CMK (cell line): ENCODE measurements around the gene DNAH11.

ENCODE experiments used
- DNase-seq: peaks from one replicate; pipeline ENCODE4 v3.0.0-alpha.2; 2010; ENCODE audit warnings: low read depth

DNAH11 gene

DNA sequence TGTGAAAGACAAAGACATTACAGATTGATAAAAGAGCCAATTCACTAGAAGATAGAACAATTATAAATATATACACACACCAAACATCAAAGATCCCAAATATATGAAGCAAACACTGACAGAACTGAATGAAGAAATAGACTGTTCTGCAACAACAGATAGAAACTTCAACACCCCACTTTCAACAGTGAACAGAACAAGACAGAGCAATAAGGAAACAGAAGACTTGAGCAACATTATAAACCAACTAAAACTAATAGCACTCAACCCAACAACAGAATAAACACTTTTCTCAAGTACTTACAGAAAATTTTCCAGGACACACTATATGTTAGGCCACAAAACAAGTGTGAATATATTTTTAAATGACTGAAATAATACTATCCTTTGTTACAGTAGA, 392.0 kb downstream of the DNAH11 start:
- no peak for DNase-seq

DNA sequence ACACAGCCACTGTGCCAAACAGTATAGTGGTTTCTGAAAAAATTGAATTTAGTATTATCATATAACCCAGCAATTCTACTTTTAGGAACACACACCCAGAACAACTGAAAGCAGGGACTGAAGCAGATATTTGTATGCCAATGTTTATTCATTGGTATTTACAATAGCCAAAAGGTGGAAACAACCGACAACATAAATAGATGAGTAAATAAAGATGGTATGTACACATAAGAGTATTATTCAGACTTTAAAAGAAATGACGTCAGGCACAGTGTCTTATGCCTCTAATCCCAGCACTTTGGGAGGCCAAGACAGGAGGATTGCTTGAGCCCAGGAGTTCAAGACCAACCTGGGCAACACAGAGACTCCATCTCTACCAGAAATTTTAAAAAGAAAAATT, 395.6 kb downstream of the DNAH11 start:
- no peak for DNase-seq

DNA sequence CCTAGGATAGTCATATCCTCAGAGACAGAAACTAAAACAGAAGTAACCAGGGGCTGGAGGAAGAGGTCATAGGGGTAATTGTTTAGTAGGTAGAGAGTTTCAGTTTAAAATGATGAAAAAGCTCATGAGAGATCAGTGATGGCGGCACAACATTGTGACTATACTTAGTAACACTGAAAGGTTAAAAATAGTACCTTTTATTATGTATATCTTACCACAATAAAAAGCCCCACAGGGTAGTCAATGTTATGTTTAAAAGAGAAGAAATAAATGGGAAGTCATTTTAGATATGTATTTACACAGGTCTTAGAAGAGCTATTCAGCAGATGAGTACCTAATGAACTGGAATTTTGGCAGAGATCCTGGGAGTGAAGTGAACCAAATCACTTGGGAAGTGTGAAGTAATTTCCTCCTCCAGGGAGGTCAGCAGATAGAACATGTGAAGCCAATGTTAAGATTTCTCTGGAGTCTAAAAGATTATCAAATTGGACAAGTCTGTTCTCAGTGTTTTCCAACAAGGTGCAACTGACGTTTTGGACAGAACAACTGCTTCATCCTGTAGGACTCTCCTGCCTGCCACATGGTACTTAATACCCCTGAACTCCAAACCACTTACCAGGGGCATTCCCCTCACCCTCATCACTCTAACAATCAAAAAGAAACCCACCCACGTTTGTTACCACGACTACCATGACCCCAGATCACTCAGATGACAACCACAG, 396.5 kb downstream of the DNAH11 start:
- no peak for DNase-seq

DNA sequence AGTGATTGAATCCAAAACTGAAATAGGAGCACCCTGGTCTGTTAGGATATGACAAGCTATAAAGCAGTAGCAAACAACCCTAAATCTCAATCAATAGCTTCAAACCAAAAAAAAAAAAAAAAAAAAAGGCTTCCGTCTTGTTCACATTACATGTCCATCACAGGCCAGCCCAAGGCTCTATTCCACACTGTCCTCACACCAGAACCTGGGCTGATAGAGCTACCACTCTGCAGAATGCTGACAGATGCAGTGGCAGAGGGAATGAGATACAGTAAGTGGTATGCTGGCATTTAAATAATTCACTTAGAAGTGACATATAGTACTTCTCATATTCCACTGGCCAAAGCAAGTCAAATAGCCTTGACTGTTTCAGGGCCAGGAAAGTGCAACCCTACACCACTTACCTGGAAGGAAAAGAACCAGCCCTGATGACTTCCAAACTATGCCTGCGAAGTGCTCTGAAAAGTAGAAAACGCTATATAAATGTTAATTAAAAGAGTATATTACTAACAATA, 397.1 kb downstream of the DNAH11 start:
- DNase-seq = no peak

DNA sequence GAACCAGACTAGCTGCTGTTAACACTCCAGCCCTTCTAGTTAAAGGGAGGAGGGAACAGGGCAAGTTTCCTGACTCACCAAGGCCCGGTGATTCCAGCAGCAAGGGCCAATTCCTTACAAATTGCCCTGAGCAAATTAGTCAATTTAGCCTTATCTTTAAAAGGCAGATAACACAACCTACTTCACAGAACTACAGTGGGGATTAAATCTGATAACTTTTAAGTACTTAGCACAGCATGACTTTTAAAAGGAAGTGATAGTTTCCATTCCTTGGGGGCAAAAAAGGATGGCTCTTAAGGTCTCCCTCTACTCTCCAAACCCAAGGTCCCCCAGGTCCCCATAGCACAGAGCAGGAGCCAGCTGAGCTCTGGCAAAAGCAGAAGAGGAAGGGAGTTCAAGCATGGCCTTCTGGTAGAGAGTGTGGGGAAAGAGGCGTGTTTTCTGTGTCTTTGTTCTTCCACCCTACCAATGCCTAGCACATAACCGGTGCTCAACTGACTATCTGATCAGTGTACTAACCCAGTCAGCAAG, 398.8 kb downstream of the DNAH11 start:
- DNase-seq = no peak

DNA sequence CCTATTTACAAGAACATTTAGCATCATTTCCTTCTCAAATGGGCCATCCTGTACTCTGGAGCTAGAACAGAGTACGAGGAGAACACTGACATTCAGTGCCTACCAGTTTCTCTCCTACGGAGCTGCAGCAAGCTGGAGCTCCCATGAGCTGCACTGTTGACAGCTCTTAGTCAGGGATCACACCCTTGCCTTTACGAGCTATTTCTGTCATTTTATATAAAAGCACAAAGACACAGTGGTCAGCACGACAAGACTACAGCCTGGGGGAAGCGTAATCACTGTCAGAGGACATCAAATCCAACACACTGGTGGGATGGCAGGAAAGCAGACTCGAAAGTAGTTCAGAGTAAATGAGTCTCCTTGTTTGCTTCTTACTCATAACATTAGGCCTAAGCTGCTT, 400.1 kb downstream of the DNAH11 start:
- DNase-seq = no peak

DNA sequence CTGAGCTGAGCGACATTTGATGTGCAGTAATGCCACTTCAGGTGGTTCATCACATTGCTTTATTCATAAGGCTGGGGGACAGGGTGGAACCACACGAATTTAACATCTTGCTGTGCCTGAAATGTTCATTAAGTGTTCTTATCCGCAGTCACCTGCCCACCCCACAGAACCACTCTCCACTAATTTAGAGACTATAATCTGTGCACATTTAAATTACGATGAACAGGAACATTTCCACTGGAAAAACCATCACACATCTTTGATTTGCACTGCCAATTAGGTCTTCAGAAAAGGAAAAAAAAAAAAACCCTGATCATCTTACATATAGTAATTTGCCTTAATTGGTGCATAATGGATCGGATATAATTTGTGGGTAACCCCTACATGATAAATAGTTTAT, 400.6 kb downstream of the DNAH11 start:
- DNase-seq = no peak

DNA sequence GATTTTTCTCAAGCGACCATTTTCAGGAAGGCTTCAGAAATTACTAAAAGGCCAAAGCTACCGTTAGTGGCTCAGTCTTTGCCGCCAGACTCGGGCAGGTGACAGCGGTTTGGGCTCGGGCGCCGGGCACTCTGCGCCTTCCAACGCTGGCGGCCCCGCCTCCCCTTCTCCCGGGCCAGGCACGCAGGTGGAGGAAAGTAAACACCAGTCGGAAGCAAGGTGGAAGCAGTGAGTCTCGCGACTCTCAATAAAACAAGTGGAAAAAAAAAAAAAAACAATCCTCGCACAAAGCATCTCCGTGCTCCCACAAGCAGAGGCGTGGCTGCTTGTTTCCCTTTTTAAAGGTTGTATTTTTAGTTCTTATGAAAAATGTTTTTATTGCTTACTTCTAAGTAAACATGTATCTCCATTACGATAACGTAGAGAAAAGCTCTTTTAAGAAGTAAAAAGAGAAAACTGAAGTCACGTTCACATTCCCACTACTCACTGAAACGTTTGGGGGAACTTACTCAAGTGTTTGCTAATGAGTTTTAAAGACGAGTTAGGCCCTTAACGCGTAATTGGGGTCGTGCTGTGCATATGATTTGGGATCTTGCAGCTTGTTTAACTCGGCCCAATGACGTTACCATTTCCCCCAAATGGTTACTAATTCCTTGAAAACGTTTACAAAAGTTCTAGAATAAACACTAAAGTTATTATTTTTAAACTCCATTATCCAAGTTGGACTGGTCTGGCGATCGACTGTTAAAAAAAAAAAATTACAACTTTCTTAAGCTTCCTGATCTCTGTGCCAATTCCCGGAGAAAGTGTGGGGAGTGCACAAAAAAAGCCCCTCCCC, 402.0 kb downstream of the DNAH11 start:
- no peak for DNase-seq

DNA sequence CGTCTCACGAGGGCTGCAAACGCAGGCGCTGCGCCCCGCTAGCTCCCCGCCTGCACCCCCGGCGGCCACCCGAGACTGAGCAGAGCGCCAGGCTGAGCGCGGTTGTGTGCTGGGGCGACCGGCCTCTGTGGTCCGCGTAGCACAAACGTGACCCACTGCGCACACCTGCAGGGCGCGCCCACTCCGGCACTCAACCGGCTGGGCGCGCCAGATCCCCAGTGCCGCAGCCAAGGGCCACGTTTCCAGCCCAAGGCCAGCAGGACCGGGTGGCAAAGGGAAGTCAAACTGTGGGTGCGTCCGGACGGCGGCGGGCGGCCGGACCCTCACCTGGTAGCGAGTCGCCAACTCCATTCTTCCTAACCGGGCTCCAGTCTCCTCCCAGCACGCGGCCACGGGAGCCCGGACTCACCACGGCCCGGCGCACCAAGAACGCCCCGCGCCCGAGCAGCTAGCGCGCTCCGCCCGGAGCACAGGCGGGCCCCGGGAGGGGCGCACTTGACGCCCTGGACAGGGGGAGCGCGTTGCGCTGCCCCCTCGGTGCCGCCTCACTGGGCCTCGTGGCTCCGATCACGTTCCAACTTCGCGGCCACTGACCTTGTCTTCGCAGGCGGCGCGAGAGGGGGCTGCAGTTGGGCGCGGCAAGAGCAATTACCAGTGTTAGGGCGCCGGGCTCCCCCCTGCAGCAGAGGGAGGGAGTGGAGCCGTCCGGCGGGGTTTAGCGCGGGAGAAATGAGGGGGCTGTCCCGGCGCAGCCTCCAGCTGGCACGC, 402.8 kb downstream of the DNAH11 start, which contains the start of gene CDCA7L:
CDCA7L (minus strand) TSS at position 446 of the 768 bp plus-strand sequence; CDS start at position 351, 95 bp downstream.
- no peak for DNase-seq

DNA sequence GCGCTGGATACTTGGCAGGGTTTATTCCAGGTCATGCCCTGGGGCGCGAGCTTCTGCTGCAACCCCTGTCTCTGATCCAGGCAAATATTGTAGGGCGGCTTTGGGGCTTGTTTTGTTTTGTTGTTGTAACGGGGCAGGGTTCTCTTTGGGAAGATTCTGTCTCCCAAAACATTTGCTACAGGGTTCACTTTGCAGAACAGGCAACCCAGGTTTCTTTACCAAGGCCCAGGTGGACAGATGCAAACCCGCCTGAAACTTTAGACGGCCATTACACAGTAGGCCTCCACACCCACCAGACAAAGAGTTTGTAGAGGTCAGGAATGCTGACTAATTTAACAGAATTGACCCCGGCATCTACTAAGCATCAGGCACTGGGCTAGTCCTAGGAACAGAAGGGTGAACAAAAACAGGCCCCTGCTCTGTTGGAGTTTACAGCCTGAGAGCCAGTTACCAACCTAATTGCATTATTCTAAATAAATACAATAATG, 403.4 kb downstream of the DNAH11 start:
- DNase-seq = no peak

DNA sequence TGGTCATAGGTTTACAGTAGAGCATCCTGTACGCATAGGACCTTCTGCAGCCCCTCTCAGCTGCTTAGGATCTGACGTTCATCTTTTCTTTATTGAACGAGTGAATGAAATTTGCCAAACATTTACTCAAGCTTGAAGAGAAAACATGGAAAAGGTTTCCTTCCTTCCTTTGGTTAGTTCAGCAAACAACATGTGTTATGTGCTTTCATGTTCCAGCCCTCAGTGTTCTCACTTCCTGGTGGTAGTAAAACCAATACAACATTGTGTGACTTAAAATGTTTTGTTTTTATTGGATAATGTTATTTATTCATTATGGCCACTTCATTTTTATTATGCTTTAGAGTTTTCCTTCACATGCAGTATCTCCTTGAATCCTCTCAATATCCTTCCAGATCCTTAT, 404.2 kb downstream of the DNAH11 start:
- DNase-seq = no peak

DNA sequence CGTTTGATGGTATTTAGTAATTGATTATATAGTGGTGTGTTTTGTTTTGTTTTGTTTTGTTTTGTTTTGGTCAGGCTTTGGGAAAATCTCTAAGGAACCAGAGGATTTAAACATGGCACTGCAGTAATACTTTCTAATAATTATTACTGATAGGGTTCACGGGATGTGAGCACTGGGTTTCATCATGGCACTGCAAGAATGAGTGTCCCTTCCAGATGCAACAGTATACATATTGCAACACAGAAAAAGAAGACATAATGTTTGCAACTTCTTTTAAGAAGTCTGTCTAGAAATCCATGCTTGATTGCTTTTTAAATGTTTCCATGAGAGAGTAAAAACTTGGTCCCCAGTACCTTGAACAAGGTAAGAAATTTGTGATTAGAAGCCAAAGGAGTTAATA, 405.1 kb downstream of the DNAH11 start:
- DNase-seq = no peak

DNA sequence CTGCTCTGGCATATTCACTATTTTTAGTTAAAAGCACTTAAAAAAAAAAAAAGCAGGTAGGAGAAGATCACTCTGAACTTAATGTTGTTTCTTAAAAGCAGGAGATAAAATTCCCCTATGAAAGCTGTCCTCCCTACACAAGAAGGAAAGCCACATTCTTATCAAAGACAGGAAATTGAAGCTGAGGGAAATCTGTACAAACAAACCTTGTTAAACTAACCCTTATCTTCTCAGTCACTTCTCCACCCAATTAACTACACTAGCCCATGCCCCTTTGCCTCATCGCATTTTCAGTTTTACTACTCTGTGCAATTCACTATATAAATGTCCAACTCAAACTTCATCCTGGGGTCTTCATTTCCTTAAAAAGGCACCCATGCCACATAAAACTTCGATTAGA, 405.5 kb downstream of the DNAH11 start:
- DNase-seq = no peak

DNA sequence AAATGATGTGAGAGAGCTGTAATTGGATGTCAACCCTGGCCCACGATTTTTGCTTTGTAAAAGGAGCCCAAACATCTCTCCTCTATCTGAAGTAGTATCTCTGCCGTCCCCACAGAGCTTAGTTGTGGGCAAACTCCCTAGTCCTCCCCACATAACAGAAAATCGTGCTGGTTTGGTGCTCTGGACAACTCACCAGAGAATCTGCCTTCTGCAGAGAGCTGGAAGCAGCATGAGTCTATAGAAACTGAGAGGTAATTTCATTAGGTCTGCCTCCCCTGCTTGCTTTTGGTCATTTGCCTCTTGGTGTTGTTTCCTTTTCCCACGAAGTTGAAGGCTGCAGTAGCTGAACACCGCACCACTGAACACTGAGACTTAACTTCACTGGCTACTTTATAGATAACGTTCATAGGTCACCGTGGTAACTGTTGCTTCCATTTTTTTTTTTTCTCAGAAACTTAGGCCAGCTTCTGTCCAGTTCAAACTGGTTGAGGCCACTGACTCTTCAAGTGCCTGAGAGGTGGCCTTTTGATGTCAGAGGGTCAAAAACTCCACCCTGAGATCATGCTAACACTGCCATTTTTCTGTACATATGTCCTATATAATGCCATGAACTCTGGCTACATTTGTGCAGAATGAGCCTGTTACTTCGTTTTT, 406.2 kb downstream of the DNAH11 start:
- no peak for DNase-seq
